Osteoblast (primary cell): Measurements from ENCODE around the gene ZNF737. TPM values are rescaled to one million over a fixed set of nuclear protein-coding genes. Genes with fewer than 3 reads are reported as not detected.

Experiments
- DNase-seq: peaks from one replicate; pipeline ENCODE4 v3.0.0; 2011; ENCODE audit warnings: low spot score, mixed read lengths; ENCODE audit not compliant: insufficient read length; ENCODE audit errors: missing footprints
- H2AFZ ChIP-seq: 2 replicates; pipeline ENCODE4 v1.6.0; 2011; ENCODE audit warnings: mild to moderate bottlenecking, low read length
- H3K27ac ChIP-seq: 2 replicates; pipeline ENCODE4 v1.5.1; 2011; ENCODE audit warnings: mild to moderate bottlenecking, low read depth, low read length, moderate library complexity
- H3K27me3 ChIP-seq: 2 replicates; pipeline ENCODE4 v1.6.0; 2012; ENCODE audit warnings: mild to moderate bottlenecking, control low read depth, inconsistent platforms, low read length, moderate library complexity; ENCODE audit not compliant: insufficient read depth
- H3K36me3 ChIP-seq: 2 replicates; pipeline ENCODE4 v1.5.1; 2011; ENCODE audit warnings: mild to moderate bottlenecking, low read length, control low read depth, moderate library complexity; ENCODE audit not compliant: insufficient read depth
- H3K4me1 ChIP-seq: 2 replicates; pipeline ENCODE4 v1.5.1; 2011; ENCODE audit warnings: mild to moderate bottlenecking, low read length, control low read depth, moderate library complexity; ENCODE audit not compliant: insufficient read depth
- H3K4me2 ChIP-seq: 2 replicates; pipeline ENCODE4 v1.6.0; 2011; ENCODE audit warnings: mild to moderate bottlenecking, low read length; ENCODE audit not compliant: insufficient read depth
- H3K4me3 ChIP-seq: fragments of 200-600 bp; sonication (generic); 3 replicates; pipeline ENCODE4 v1.5.1; 2012; ENCODE audit warnings: mild to moderate bottlenecking, low read length, inconsistent platforms; ENCODE audit not compliant: insufficient read depth
- H3K79me2 ChIP-seq: 2 replicates; pipeline ENCODE4 v1.6.0; 2012; ENCODE audit warnings: mild to moderate bottlenecking, low read length, control low read depth, inconsistent platforms; ENCODE audit not compliant: insufficient read depth
- H3K9me3 ChIP-seq: 2 replicates; pipeline ENCODE4 v1.5.1; 2011; ENCODE audit warnings: low read depth, low read length, control low read depth
- H4K20me1 ChIP-seq: 2 replicates; pipeline ENCODE4 v1.6.0; 2012; ENCODE audit warnings: mild to moderate bottlenecking, low read length, control low read depth; ENCODE audit not compliant: insufficient read depth
- CTCF ChIP-seq: IDR thresholded peaks from 2 replicates; pipeline ENCODE4 v1.5.1; 2011; ENCODE audit warnings: mild to moderate bottlenecking, low read depth, low read length, moderate library complexity; ENCODE audit errors: extremely low read depth
- total RNA-seq: library from RNA; depleted of rRNA; stranded (reverse); fragments of >200 nt; gene quantifications from 2 replicates; pipeline ENCODE4 v1.2.3, GENCODE V29; 2012

Gene ZNF737
- total RNA-seq, 1 donor = 9.8 TPM

GRCh38 chr19:20513189-20513904 lies 52.2 kb downstream of the ZNF737 start:
- H2AFZ ChIP-seq = no peak overlapping the region
- no peaks in the 10 kb centered on the region for H3K79me2 ChIP-seq

GRCh38 chr19:20503476-20503875 lies 62.1 kb downstream of the ZNF737 start:
- Histone ChIP-seq H4K20me1 (no peaks in the 10 kb centered on the region), H3K4me2 (no peak overlapping the region), H3K36me3 (no peaks in the 10 kb centered on the region), H3K4me1 (no peaks in the 10 kb centered on the region), H3K9me3 (peaks cover 7% of the 10 kb centered on the region), H3K27me3 (no peaks in the 10 kb centered on the region), H2AFZ (no peak overlapping the region), H3K79me2 (no peaks in the 10 kb centered on the region), H3K27ac (no peak overlapping the region), H3K4me3 (no peak overlapping the region)
- no peak for TF ChIP-seq CTCF
- no peak for DNase-seq

More at GRCh38 chr19:20513189-20513904, 52.2 kb downstream of the ZNF737 start:
- H3K36me3 ChIP-seq = no peaks in the 10 kb centered on the region
- no peaks in the 10 kb centered on the region for H3K4me1 ChIP-seq
- H3K4me2 ChIP-seq = no peak overlapping the region
- no peaks in the 10 kb centered on the region for H4K20me1 ChIP-seq
- no peak for TF ChIP-seq CTCF
- no peaks in the 10 kb centered on the region for H3K27me3 ChIP-seq
- peaks cover 3% of the 10 kb centered on the region for H3K9me3 ChIP-seq
- H3K4me3 ChIP-seq = no peak overlapping the region
- no peak for DNase-seq
- H3K27ac ChIP-seq = no peak overlapping the region

Other genes starting within 250 kb of the ZNF737 start
- 15.6 and 19.9 TPM in 2 replicates for gene ZNF626, start 95.8 kb upstream of the ZNF737 start, total RNA-seq
- gene ZNF66, start 210.5 kb upstream of the ZNF737 start, total RNA-seq = 3.3 and 4.1 TPM in 2 replicates